HepG2 (cell line): ENCODE results near the gene SLC50A1. TPM values are rescaled to one million over a fixed set of nuclear protein-coding genes. Genes with fewer than 3 reads are reported as not detected.

Source experiments
- AKNA ChIP-seq: sonication (generic); formaldehyde crosslinking; IDR thresholded peaks from 2 replicates; pipeline ENCODE4 v1.4.0; 2020; ENCODE audit warnings: missing genetic modification reagents, borderline replicate concordance
- CCDC6 ChIP-seq: sonication (generic); formaldehyde crosslinking; IDR thresholded peaks from 2 replicates; pipeline ENCODE4 v1.8.1; 2022; ENCODE audit warnings: mild to moderate bottlenecking, missing genetic modification reagents, moderate library complexity
- EED ChIP-seq: sonication (generic); formaldehyde crosslinking; IDR thresholded peaks from 2 replicates; pipeline ENCODE4 v1.5.0; 2020; ENCODE audit warnings: mild to moderate bottlenecking, missing genetic modification reagents
- GLMP ChIP-seq: sonication (generic); formaldehyde crosslinking; IDR thresholded peaks from 2 replicates; pipeline ENCODE4 v1.9.0; 2021; ENCODE audit warnings: missing genetic modification reagents, mild to moderate bottlenecking, borderline replicate concordance
- HHEX ChIP-seq: IDR thresholded peaks from 2 replicates; pipeline ENCODE4 v1.6.1; 2016; ENCODE audit warnings: control low read depth
- IRF2 ChIP-seq: IDR thresholded peaks from 2 replicates; pipeline ENCODE4 v1.6.1; 2018; ENCODE audit warnings: missing genetic modification reagents, missing compliant biosample characterization
- MAFG ChIP-seq: sonication (generic); formaldehyde crosslinking; IDR thresholded peaks from 2 replicates; pipeline ENCODE4 v1.5.1; 2020; ENCODE audit warnings: mild to moderate bottlenecking, missing genetic modification reagents
- MXI1 ChIP-seq: IDR thresholded peaks from 3 replicates; pipeline ENCODE4 v1.6.1; 2012; ENCODE audit warnings: low read depth, low read length, inconsistent platforms, borderline replicate concordance
- NAIF1 ChIP-seq: sonication (generic); formaldehyde crosslinking; IDR thresholded peaks from 2 replicates; pipeline ENCODE4 v1.5.0; 2020; ENCODE audit warnings: mild to moderate bottlenecking, missing genetic modification reagents, borderline replicate concordance
- PRDM4 ChIP-seq: sonication (generic); formaldehyde crosslinking; IDR thresholded peaks from 2 replicates; pipeline ENCODE4 v1.9.0; 2021; ENCODE audit warnings: missing genetic modification reagents, borderline replicate concordance
- RARA ChIP-seq: IDR thresholded peaks from 2 replicates; pipeline ENCODE4 v1.6.1; 2016; ENCODE audit warnings: missing genetic modification reagents, missing compliant biosample characterization
- RELA ChIP-seq: sonication (generic); formaldehyde crosslinking; IDR thresholded peaks from 2 replicates; pipeline ENCODE4 v1.4.0; 2020; ENCODE audit warnings: missing genetic modification reagents
- TARDBP ChIP-seq: sonication (generic); formaldehyde crosslinking; IDR thresholded peaks from 2 replicates; pipeline ENCODE4 v1.8.0; 2022; ENCODE audit warnings: mild to moderate bottlenecking, missing genetic modification reagents
- TRIM24 ChIP-seq: sonication (generic); formaldehyde crosslinking; IDR thresholded peaks from 2 replicates; pipeline ENCODE4 v1.8.0; 2022; ENCODE audit warnings: mild to moderate bottlenecking, missing genetic modification reagents
- ZFYVE20 ChIP-seq: sonication (generic); formaldehyde crosslinking; IDR thresholded peaks from 2 replicates; pipeline ENCODE4 v1.8.0; 2023; ENCODE audit warnings: low read depth, mild to moderate bottlenecking, moderate library complexity, missing genetic modification reagents, borderline replicate concordance
- ZNF232 ChIP-seq: sonication (generic); formaldehyde crosslinking; IDR thresholded peaks from 2 replicates; pipeline ENCODE4 v1.4.0; 2020; ENCODE audit warnings: missing genetic modification reagents, borderline replicate concordance
- ZNF451 ChIP-seq: sonication (generic); formaldehyde crosslinking; IDR thresholded peaks from 2 replicates; pipeline ENCODE4 v1.5.0; 2020; ENCODE audit warnings: mild to moderate bottlenecking, missing genetic modification reagents
- ZNF598 ChIP-seq: sonication (generic); formaldehyde crosslinking; IDR thresholded peaks from 2 replicates; pipeline ENCODE4 v1.5.1; 2020; ENCODE audit warnings: mild to moderate bottlenecking, missing genetic modification reagents, borderline replicate concordance
- ZNF841 ChIP-seq: sonication (generic); formaldehyde crosslinking; IDR thresholded peaks from 2 replicates; pipeline ENCODE4 v1.8.1; 2023; ENCODE audit warnings: missing genetic modification reagents, borderline replicate concordance
- polyA plus RNA-seq, 8 experiments: library from polyadenylated mRNA; depleted of rRNA in 3 of 8; stranded (reverse) in 7 of 8; unstranded in 1 of 8; fragments of >200 nt; fragmentation: Illumina TruSeq in 4 of 8; extraction: Trizol in 4 of 8; gene quantifications; 2 replicates each; pipeline versions ENCODE4 v1.2.1 to v1.2.3, GENCODE V29; 2011 to 2016; ENCODE audit warnings: low read depth in 4 of 8, missing spikeins in 1 of 8, mixed read lengths in 1 of 8; ENCODE audit not compliant: insufficient read depth in 1 of 8
- total RNA-seq, 5 experiments: library from RNA; depleted of rRNA; stranded (reverse); fragments of >200 nt; fragmentation: Illumina TruSeq; extraction: Trizol; gene quantifications; 2 replicates each; pipeline ENCODE4 v1.2.3, GENCODE V29; 2016; ENCODE audit warnings: low read depth in 1 of 5

Gene SLC50A1
- total and polyA plus RNA-seq, 2 of the 13 experiments (the other 11 are each of a cell fraction or from before 2014, with no cell fraction given) = 22.5 to 46.8 TPM

- TF ChIP-seq GLMP (CRISPR knock-in tag) (no peak), MAFG (CRISPR knock-in tag) (peak; percentile 2; the same call in 1 of the 2 replicates), ZNF451 (CRISPR knock-in tag) (no peak), IRF2 (CRISPR knock-in tag) (peak; percentile 95), TRIM24 (CRISPR knock-in tag) (no peak), EED (peak; percentile 97), ZNF232 (CRISPR knock-in tag) (peak; percentile 91; the same call in 1 of the 2 replicates), RELA (CRISPR knock-in tag) (no peak), AKNA (no peak), PRDM4 (CRISPR knock-in tag) (no peak), MXI1 (peak; percentile 96; the same call in 2 of the 3 replicates), ZNF598 (0 out of 2 replicates have a peak, but pooled peaks have one; percentile 92), RARA (CRISPR knock-in tag) (peak; percentile 100), NAIF1 (CRISPR knock-in tag) (peak; percentile 94), CCDC6 (CRISPR knock-in tag) (peak; percentile 96; the same call in 1 of the 2 replicates), ZFYVE20 (CRISPR knock-in tag) (no peak), ZNF841 (no peak), TARDBP (CRISPR knock-in tag) (peak; percentile 99), HHEX (CRISPR knock-in tag) (no peak; the same call in 1 of the 2 replicates)
Measured at GRCh38 chr1:155125946-155126555, 9.6 kb upstream of the SLC50A1 start (continued).
